GM21360 (cell line): Measurements from ENCODE around the gene CCDC137.

ENCODE experiments used
- ATAC-seq: cut with Tn5 transposase; IDR thresholded peaks from one replicate; pipeline ENCODE4 v1.9.1; 2021; ENCODE audit warnings: mild to moderate bottlenecking, moderate library complexity; ENCODE audit not compliant: unreplicated experiment

CCDC137 gene

DNA sequence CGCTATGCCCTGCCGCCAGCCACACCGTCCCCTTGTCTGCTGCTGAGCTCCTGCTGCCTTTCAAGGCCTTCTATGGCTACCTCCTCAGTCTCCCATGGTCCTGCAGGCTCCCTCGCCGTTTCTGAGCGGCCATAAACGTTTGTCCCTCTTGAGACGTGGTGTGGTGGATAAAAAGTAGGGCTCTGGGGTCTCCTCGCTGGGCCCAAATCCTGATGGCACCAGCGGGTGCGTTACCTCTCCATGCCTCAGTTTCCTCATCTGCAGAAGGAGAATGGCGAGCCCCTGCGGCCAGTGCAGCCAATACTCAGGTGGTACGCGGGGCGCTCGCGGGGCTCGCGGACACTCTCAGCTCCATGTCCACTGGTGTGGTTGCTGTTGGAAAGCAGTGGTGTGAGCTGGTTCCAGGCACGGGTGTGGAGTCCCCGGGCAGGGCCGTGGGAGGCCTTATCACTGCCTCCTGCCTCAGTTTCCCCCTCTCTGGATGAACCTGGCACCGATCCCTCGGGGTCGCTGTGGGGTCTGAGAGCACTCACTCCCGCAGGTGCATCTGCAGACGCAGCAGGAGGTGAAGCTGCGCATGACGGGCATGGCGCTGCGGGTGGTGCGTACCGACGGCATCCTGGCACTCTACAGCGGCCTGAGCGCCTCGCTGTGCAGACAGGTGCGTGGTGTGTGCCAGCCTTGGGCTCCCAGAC, 48.0 kb downstream of the CCDC137 start:
- ATAC-seq: no peak

DNA sequence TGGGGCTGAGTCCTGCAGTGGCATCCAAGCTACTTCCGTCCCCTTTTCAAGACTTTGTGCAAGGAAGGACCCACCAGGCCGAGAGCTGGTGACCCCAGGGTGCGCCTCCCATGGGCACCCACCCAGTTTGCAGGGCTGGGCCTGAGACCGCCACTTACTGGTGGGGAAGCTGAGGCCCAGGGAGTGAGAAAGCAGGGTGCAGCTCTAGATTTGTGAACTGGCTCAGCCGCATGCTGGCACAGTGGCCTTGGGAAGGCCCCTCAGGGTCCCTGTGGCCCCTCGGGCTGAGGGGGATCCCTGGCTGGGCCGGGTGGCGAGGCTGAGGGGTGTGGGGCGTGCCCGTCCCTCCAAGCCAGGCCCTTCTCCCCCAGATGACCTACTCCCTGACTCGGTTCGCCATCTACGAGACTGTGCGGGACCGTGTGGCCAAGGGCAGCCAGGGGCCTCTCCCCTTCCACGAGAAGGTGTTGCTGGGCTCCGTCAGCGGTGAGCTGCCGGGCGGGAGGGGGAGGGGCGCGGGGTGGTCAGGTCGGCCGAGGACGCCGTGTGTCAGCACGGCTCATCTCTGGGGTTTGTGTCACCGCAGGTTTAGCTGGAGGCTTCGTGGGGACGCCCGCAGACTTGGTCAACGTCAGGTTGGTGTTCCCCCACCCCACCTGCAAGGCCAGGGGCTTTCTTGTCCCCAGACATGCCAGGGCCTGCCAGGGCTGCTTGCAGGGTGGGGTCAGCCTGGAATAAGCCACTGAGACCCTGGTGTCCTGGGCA, 48.8 kb downstream of the CCDC137 start:
- no peak for ATAC-seq

DNA sequence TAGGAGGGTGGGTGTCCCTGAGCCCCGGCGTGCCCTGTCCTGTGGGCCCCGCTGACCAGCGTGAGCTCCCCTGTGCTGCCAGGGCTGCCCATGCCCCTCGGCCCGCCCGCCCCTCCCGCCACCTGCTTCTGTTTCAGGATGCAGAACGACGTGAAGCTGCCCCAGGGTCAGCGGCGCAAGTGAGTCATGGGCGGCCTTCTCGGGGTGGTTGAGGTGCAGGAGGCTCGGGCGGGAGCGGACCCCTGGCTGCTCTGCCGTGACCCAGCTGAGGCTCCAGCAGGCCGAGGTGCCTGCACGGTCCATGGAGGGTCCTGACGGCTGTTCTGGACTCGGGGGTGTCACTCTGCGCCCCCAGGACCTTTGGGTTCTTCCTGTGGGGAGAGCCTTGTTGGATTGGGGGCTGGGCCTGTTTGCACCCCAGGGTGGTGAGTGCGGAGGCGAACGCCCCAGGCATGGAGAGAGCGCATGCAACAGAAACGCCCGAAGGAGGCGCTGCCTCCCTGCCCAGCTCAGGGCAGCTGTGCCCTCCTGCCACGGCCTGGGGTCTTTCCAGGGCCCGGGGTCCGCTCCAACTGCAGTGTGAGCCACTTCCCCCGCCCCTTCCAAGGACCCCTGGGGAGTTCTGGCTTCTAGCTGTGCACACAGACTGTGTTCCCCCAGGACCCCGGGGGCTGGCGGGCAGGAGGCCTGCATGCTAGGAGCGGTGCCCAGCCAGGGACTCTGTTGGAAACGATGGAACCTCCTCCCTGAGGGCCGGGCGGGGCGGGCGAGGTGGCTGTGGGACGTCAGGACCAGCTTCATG, 49.5 kb downstream of the CCDC137 start:
- no peak for ATAC-seq

DNA sequence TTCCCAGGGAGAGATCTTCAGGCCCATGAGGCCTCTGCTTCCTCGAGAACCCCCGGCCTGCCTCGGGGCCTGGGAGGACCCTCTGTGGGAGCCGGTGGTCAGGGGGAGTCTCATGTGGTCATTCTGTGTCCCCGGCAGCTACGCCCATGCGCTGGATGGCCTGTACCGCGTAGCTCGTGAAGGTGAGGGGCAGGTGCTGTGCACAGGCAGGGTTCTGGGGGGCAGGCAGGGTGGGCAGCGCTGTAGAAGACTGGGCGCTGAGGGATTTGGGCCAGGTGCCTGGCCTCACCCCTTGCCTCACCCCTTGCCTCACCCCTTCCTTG, 50.1 kb downstream of the CCDC137 start:
- ATAC-seq: no peak

DNA sequence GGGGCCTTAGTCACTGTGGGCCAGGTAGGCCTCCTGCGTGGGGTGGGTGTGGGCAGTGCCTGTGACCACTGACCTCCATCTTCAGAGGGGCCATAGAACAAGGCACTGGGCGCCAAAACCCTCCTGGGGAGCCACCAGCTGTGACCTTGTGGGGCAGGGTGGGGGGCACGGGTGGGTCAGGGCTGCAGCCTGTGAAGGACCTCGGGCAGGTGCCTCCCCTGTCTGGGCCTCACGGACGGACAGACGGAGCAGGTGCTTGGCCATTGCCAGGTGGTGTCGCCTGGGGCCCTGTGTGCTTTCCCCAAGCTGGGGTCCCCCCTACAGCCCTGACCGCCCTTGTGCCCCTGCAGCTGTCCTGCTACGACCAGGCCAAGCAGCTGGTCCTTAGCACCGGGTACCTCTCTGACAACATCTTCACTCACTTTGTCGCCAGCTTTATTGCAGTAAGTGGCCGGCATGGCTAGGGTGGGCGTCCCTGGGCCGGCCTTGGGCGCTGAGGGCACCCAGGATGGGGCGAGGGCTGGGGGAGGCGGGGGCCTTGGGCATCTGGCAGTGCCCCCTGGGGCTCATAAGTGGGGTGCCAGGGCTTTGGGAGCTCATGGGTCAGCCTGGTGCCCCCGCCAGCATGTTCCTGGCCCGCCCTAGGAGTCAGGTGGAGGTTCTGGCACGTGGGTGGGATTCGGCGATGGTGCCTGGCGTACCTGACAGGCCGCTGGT, 50.7 kb downstream of the CCDC137 start:
- no peak for ATAC-seq

DNA sequence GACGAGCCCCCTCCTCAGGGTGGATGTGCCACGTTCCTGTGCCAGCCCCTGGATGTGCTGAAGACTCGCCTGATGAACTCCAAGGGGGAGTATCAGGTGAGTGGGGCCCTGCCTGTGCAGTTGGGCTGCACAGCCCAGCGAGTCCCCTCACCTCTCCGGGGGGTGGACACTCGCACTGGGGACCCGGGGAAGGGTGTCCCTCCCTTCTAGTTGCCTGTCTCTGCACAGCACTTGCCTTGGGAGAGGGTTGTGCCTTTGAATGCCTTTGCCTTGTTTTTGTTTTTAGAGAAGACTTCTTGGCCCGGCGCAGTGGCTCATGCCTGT, 51.2 kb downstream of the CCDC137 start:
- no peak for ATAC-seq

DNA sequence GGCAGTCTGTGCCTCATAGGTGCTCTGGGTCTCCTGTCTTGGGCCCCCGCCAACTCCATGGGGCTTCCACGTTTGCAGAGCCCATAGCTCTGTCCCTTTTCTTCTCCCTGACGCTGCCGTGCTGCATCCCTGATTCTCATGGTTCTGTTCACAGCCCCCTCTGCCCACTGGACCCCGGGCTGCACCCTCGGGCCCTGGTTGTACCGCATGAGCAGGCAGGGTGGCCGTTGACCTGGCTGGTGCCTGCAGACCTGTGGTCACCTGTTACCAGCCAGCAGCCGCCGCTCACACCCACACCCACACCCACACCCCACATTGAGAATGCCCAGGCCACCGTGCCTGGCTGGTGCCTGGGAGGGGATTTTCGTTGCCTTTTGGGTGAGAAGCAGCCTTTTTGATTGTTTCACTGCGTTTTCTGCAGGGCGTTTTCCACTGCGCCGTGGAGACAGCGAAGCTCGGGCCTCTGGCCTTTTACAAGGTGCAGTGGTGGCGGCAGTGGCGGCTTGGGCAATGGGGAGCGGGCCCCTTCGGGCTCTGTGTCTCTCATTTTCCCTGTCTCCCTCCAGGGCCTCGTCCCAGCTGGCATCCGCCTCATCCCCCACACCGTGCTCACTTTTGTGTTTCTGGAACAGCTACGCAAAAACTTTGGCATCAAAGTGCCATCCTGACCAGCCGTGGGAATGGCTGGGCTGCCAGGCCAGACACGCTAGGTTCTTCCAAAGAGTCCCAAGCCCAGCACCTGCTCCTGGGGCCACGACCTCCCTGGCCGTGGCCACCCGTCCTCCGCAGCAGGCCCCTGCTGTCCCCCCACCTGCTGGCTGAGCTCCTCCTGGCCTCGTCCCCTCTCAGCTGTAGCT, 53.1 kb downstream of the CCDC137 start:
- no peak for ATAC-seq

DNA sequence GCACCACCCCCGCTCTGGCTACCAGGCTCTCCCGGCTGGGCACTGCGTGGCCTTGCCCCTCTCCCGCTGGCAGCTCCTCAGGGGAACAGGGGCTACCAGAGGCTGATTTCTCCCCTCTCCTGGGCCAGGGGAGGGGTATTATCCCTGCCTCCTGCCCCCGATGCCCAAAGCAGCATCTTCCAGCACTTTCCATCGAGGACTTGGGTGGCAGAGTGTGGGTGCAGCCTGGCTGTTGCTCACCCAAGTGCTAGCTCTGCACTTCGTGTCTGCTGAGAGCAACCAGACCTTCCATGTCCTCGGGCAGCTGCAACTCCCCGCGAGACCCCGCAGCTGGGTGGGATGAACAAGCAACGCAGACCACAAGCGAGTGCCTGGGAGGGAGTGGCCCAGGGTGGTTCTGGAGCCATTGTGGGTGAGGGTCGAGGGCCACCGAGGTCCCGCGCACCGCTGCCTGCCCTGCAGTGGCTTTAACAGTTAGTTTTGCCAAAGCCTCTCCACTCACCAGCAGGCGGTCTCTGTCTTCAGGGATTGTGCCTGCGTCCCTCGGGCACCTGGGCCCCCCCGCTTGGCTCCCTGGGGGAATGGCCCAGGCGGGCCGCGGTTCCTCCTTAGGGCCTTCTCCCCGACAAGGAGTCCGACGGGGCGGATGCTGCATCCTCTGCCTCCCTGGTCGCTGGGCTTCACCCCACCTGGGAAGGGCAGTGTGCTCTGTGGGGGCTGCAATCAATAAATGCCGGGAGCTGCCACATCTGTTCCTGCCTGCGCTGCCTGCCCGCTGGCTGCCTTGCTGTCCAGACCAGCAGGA, 53.9 kb downstream of the CCDC137 start:
- ATAC-seq: no peak

DNA sequence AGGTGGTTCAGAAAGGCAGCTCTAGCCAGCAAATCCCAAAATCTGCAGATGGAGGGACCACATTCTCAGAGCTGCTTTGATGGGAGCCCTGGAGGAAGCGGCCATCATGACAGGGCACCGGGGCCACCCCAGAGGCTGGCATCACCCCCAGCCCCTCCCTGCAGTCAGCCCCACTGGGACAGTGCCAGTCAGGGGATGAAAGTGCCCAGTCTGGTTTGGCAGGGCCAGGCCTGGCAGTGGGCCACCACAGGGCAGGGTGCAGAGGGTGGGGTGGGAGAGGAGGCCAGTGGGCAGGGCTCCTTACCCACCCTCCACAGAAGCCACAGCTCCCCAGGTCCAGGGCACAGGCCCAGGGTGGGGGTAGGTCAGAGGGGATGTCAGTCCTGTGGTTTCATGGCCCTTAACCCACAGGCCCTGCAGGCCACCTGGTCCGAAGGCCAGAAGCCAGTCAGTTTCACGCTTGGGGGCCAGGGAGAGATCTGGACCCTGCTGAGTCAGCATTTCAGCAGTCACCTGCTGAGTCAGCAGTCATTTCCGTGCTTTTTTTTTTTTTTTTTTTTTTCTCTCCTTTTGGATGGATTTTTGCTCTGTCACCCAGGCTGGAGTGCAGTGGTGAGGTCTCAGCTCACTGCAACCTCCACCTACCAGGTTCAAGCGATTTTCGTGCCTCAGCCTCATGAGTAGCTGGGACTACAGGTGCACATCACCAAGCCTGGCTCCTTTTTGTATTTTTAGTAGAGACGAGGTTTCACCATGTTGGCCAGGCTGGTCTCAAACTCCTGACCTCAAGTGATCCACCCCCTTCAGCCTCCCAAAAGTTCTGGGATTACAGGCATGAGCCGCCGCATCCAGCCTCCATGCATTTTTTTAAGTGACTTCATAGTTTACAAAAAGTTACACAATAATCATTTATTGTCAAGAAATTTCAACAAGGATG, 55.9 kb downstream of the CCDC137 start:
- no peak for ATAC-seq
